Astrocyte (in vitro differentiated cells and primary cell): Measurements from ENCODE around the gene ZNF333. TPM values are rescaled to one million over a fixed set of nuclear protein-coding genes. Genes with fewer than 3 reads are reported as not detected.

Experiments
- DNase-seq: peaks from one replicate; pipeline ENCODE4 v3.0.0-alpha.2; 2010; ENCODE audit warnings: low read depth
- FAIRE-seq: peaks from 2 replicates; lab custom pipeline; 2011; peaks lifted over from hg19 to GRCh38; lab: Jason Lieb, UNC
- H2AFZ ChIP-seq: 2 replicates; pipeline ENCODE4 v1.6.0; 2012; ENCODE audit warnings: low read depth, low read length, inconsistent platforms
- H3K27ac ChIP-seq: 2 replicates; pipeline ENCODE4 v1.5.1; 2011; ENCODE audit warnings: low read depth, low read length, inconsistent platforms
- H3K27me3 ChIP-seq: 2 replicates; pipeline ENCODE4 v1.6.0; 2011; ENCODE audit warnings: low read length, inconsistent platforms; ENCODE audit not compliant: insufficient read depth
- H3K36me3 ChIP-seq: 2 replicates; pipeline ENCODE4 v1.5.1; 2011; ENCODE audit warnings: low read length, inconsistent platforms; ENCODE audit not compliant: insufficient read depth
- H3K4me1 ChIP-seq: 2 replicates; pipeline ENCODE4 v1.5.1; 2011; ENCODE audit warnings: low read length, inconsistent platforms; ENCODE audit not compliant: insufficient read depth
- H3K4me2 ChIP-seq: 2 replicates; pipeline ENCODE4 v1.6.0; 2012; ENCODE audit warnings: low read length, inconsistent platforms
- H3K4me3 ChIP-seq: 2 replicates; pipeline ENCODE4 v1.5.1; 2011; ENCODE audit warnings: low read depth, mild to moderate bottlenecking, low read length, inconsistent platforms; ENCODE audit not compliant: insufficient read depth
- H3K79me2 ChIP-seq: 2 replicates; pipeline ENCODE4 v1.6.0; 2012; ENCODE audit warnings: mild to moderate bottlenecking, low read length, inconsistent platforms; ENCODE audit not compliant: insufficient read depth
- H3K9ac ChIP-seq: 2 replicates; pipeline ENCODE4 v1.6.0; 2012; ENCODE audit warnings: mild to moderate bottlenecking, low read length, inconsistent platforms
- H3K9me3 ChIP-seq: 2 replicates; pipeline ENCODE4 v1.5.1; 2012; ENCODE audit warnings: low read depth, mild to moderate bottlenecking, low read length, inconsistent platforms; ENCODE audit not compliant: insufficient read depth
- H4K20me1 ChIP-seq: 2 replicates; pipeline ENCODE4 v1.6.0; 2012; ENCODE audit warnings: low read length, inconsistent platforms; ENCODE audit not compliant: insufficient read depth
- H3K27ac Mint-ChIP-seq: one replicate; pipeline ENCODE4 v1.8.0; 2021; ENCODE audit warnings: mild to moderate bottlenecking, mixed read lengths; ENCODE audit not compliant: unreplicated experiment
- H3K27me3 Mint-ChIP-seq: one replicate; pipeline ENCODE4 v1.8.0; 2021; ENCODE audit warnings: low read depth, mixed read lengths; ENCODE audit not compliant: unreplicated experiment
- H3K36me3 Mint-ChIP-seq: one replicate; pipeline ENCODE4 v1.8.0; 2021; ENCODE audit warnings: low read depth, mixed read lengths; ENCODE audit not compliant: unreplicated experiment
- H3K4me1 Mint-ChIP-seq: one replicate; pipeline ENCODE4 v1.8.0; 2021; ENCODE audit warnings: low read depth, mixed read lengths; ENCODE audit not compliant: unreplicated experiment
- H3K4me3 Mint-ChIP-seq: one replicate; pipeline ENCODE4 v1.8.0; 2021; ENCODE audit warnings: mild to moderate bottlenecking, moderate library complexity, mixed read lengths; ENCODE audit not compliant: unreplicated experiment
- H3K9me3 Mint-ChIP-seq: one replicate; pipeline ENCODE4 v1.8.0; 2021; ENCODE audit warnings: mild to moderate bottlenecking, mixed read lengths; ENCODE audit not compliant: unreplicated experiment
- CTCF ChIP-seq: IDR thresholded peaks from 2 replicates; pipeline ENCODE4 v1.5.1; 2011; ENCODE audit warnings: low read depth, mild to moderate bottlenecking, inconsistent platforms, low read length, moderate library complexity; ENCODE audit not compliant: insufficient read depth
- EZH2 ChIP-seq: IDR thresholded peaks from 2 replicates; pipeline ENCODE4 v1.6.1; 2012; ENCODE audit warnings: mild to moderate bottlenecking, low read length, inconsistent platforms; ENCODE audit not compliant: insufficient read depth
- total RNA-seq: library from RNA; stranded (reverse); gene quantifications from 2 replicates; pipeline ENCODE4 v1.2.1, GENCODE V29; 2021

ZNF333 gene
- total RNA-seq, 1 donor from 2014 or later: 10.4 TPM

GRCh38 chr19:14655726-14656125 lies 34.1 kb upstream of the ZNF333 start:
- no peak for FAIRE-seq
- Histone ChIP-seq H3K36me3 (no peaks in the 10 kb centered on the region), H3K9ac (no peak overlapping the region), H2AFZ (no peak overlapping the region), H3K9me3 (no peaks in the 10 kb centered on the region), H3K4me2 (no peak overlapping the region), H3K4me1 (no peaks in the 10 kb centered on the region), H3K79me2 (no peaks in the 10 kb centered on the region), H4K20me1 (no peaks in the 10 kb centered on the region), H3K4me3 (no peak overlapping the region), H3K27me3 (no peaks in the 10 kb centered on the region), H3K27ac (no peak overlapping the region)
- Mint-ChIP-seq H3K4me3 (no peak overlapping the region), H3K27me3 (peaks cover 2% of the 10 kb centered on the region), H3K27ac (no peak overlapping the region), H3K4me1 (no peaks in the 10 kb centered on the region), H3K9me3 (no peaks in the 10 kb centered on the region), H3K36me3 (no peaks in the 10 kb centered on the region)
- TF ChIP-seq CTCF: no peak
- no peak for TF ChIP-seq EZH2
- DNase-seq: no peak

- no peaks in the 10 kb centered on the region for H3K36me3 Mint-ChIP-seq
These were observed 29.9 kb upstream of the ZNF333 start for GRCh38 chr19:14659874-14660489.

More at GRCh38 chr19:14659874-14660489, 29.9 kb upstream of the ZNF333 start:
- peaks cover 1% of the 10 kb centered on the region for H3K27me3 Mint-ChIP-seq
- no peaks in the 10 kb centered on the region for H3K27me3 ChIP-seq
- no peaks in the 10 kb centered on the region for H3K9me3 ChIP-seq
- no peak overlapping the region for H3K4me2 ChIP-seq
- H3K4me3 Mint-ChIP-seq: no peak overlapping the region
- no peak overlapping the region for H3K27ac Mint-ChIP-seq
- no peak overlapping the region for H3K9ac ChIP-seq
- H3K9me3 Mint-ChIP-seq: no peaks in the 10 kb centered on the region
- no peak overlapping the region for H2AFZ ChIP-seq
- H3K4me1 Mint-ChIP-seq: no peaks in the 10 kb centered on the region
- H3K79me2 ChIP-seq: no peaks in the 10 kb centered on the region
- no peak for DNase-seq
- H3K27ac ChIP-seq: no peak overlapping the region
- H4K20me1 ChIP-seq: no peaks in the 10 kb centered on the region
- no peak for TF ChIP-seq CTCF
- TF ChIP-seq EZH2: no peak
- no peak overlapping the region for H3K4me3 ChIP-seq
- no peaks in the 10 kb centered on the region for H3K4me1 ChIP-seq
- FAIRE-seq: no peak
- no peaks in the 10 kb centered on the region for H3K36me3 ChIP-seq
